Myocyte (in vitro differentiated cells): ENCODE results near the gene ATG16L1. TPM values are rescaled to one million over a fixed set of nuclear protein-coding genes. Genes with fewer than 3 reads are reported as not detected.

Experiments used
- DNase-seq: peaks from one replicate; pipeline ENCODE4 v3.0.0-alpha.2; 2012; ENCODE audit warnings: low read depth
- total RNA-seq: library from RNA; depleted of rRNA; stranded (reverse); fragments of >200 nt; gene quantifications from 2 replicates; pipeline ENCODE4 v1.2.3, GENCODE V29; 2014

ATG16L1 gene
- total RNA-seq, 1 donor from 2014 or later = 43.7 TPM

GRCh38 chr2:233288663-233289062, 37.2 kb downstream of the ATG16L1 start:
- DNase-seq = peak; percentile 79

GRCh38 chr2:233289648-233290047, 38.2 kb downstream of the ATG16L1 start:
- DNase-seq = no peak

DNA sequence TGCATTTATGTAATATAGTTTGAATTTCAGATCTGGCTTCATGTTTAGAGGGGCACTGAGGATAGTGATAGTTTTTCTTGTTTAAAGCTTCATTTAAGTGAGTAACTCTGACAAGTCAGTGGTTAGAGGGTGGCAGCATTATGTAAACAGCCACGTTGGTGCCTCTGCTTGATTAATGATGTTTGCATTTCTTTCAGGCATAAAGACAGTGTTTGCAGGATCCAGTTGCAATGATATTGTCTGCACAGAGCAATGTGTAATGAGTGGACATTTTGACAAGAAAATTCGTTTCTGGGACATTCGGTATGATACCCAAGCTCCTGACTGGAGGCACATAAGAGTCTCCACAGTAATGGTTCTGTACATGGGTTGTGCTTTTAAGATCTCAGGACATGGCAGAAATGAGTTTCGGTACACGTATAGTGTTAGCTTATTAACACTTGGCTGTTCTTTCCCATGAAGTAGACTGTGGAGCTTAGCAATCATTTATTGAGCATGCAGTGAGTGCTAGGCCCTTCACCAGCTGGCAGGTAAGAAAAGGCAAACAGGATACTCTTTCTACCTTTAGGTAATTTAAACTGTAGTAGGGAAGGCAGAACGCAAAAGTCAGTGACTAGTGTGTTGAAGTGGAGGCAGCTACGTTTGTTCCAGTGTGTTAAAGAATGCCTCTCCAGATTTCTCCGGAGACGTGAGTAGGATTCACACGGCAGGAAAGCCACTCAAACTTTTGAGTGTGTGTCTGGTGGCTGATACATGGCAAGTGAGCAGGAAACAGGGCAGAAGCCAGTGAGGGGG, 38.8 kb downstream of the ATG16L1 start:
- DNase-seq = no peak

- no peak for DNase-seq
These were observed 44.4 kb downstream of the ATG16L1 start for GRCh38 chr2:233295891-233296290.

DNA sequence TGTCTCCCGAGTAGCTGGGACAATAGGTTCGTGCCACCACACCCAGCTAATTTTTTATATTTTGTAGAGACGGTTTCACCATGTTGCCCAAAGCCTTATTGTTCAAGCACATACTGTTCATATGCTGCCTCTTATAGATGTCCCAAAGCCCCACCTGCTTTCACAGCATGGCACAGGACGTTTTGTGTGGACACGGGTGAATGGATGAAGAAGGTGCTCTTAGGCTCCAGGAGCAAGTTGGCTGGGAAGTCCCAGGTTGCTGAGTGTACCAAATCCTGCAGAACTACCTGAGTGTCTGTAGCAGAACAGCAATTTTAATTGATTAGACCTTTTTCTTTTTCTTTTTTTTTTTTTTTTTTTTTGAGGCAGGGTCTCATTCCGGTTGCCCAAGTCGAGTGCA, 45.6 kb downstream of the ATG16L1 start:
- DNase-seq = no peak

- DNase-seq = no peak
These were observed 48.9 kb downstream of the ATG16L1 start for GRCh38 chr2:233300401-233300800.

GRCh38 chr2:233301248-233301647, 49.8 kb downstream of the ATG16L1 start:
- no peak for DNase-seq

DNA sequence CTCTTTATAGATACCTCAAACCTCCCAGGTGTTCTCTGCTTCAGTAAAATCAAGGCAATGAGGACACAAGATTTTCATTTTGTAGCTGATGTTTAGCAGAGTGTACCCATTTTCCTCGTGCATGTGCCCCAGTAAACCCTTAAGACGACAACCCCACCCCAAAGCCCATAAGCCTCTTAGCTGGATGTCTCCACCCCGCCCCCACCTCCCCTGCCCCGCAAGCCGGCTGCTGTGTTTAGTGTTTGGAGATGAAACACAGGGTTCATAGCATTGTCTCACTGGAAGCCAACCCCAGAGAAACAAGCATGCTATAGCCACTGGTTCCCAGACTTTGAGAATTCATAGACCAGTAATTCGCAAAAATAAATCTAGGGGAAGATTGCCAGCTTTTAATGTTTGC, 50.3 kb downstream of the ATG16L1 start:
- no peak for DNase-seq

DNA sequence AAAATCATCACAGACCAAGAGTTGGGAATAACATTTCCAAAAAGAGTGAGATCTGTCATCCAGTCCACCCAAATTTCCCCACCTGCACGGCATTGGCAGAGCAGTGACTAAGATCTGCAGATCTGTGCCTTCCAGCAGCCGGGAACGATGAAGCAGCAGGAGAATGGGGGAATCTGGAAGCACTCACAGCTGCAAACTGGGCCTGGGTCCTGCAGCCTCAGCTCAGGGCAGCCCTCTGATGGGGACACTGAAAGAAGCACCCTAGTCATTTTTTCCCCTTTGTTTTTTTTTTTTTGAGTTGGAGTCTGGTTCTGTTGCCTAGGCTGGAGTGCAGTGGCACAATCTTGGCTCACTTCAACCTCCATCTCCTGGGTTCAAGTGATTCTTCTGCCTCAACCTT, 51.8 kb downstream of the ATG16L1 start:
- DNase-seq = no peak

GRCh38 chr2:233307565-233307964, 56.1 kb downstream of the ATG16L1 start, which contains the start of gene SAG:
TSS of gene SAG (plus strand) at chr2:233307816. CDS start at chr2:233309190, 1,374 bp downstream.
- no peak for DNase-seq

GRCh38 chr2:233311241-233311926, 59.9 kb downstream of the ATG16L1 start:
- no peak for DNase-seq

DNA sequence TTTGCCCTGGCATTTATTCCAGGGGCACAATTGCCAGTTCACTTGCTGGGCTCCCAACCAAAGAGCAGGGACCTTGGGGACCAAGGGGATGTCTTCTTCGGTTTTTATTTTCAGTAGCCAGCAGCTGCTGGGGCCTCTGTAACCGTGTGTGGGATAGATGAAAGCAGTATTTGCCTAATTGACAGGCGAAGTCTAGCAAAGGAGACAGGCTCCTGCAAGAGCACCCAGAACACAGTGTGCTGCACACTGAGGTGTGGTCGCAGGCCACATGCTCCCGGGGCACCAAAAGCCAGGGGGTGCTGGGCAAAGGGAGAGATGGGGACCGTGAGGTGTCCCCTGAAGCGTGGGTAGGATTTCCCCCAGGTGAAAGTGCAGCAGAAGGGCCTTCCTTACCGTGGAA, 61.4 kb downstream of the ATG16L1 start:
- DNase-seq = no peak

DNA sequence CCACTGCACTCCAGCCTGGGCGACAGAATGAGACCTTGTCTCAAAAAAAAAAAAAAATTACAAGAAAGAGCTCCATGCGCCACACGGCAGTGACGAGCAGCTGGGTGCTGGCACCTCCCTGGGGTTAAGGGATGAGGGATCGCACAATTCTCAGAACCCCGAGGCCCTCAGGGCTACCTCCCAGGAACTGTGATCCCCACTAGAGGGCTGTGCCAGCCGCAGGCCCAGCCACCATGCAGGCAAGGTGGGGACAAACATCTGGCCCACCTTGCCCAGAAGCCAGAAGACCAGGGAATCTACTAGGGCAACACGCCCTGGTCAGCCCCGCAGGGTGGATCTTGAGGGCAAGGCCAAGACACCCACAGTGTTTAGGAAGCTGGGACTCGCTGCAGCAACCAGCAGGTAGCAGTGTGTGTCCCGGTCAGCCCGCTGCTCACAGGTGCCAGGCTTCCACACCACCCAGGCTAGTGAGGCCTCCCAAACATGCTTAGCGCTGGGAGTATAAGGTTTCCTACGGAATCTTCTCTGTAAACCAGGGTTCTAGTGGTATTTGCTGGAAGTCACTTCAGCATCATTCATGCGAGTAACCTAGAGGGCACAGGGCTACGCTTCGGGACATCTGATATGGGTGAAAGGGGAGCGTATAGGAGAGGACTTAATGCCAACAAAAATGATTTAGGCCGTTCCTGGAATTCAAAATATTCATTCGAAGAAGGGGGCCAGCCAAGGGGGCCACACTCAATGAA, 62.9 kb downstream of the ATG16L1 start:
- DNase-seq = no peak

DNA sequence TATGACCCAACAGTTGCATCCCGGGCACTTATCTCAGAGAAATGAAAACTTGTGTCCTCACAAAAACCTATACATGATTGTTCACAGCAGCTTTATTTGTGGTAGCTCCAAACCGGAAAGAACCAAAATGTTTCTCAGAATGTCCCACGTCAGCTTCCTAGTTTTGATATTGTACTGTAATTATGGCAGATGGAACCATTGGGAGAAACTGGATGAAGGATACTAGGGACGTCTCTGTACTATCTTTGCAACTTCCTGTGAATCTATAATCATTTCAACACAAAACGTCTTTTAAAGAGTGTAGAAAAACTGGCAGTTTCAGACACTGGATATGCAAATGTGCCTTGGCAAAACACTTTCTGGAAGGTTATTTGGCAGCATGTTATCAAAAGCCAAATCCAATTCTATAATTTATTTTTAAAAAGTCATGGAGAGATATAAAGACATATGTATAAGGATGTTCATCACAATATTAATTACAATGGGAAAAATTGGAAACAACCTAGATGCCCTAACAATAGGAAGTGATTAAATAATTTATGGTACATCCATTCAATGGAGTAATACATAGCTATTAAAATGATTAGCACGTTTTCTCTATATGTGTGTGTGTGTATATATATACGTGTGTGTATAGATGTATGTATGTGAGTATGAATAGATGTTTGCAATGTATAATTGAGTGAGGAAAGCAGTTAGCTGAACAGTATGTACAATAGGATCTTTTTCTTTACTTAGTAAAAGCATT, 65.9 kb downstream of the ATG16L1 start:
- DNase-seq = no peak

DNA sequence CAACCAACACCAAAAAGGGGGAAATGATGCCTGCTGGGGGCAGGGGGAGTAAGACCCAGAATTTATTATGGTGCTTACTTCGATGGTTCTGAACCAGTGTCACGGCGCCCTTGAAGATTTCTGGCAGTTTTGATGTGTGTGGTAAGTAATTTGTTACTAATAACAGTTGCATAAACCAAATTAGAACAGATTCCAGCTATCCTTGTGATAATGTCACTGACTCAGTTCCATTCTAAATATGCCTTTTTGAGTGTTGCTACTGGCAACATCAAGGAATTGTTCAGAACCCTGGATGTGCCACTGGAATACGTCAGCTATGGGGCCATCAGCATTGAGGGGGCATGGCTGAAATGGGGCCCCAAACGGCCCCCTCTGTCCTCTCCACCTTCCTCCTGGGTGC, 67.8 kb downstream of the ATG16L1 start:
- DNase-seq = no peak

DNA sequence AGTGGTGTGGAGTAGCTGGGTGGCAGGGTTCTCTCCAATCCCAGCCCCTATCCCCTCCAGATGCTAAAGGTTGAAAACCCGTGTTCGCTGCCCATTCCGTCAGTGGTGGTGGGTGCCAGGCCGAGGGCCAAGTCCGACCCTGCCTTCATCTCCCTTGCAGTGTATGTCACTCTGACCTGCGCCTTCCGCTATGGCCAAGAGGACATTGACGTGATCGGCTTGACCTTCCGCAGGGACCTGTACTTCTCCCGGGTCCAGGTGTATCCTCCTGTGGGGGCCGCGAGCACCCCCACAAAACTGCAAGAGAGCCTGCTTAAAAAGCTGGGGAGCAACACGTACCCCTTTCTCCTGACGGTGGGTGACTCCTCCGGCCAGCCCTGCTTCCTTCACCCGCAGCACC, 69.0 kb downstream of the ATG16L1 start:
- no peak for DNase-seq

GRCh38 chr2:233321166-233321565, 69.7 kb downstream of the ATG16L1 start:
- no peak for DNase-seq

GRCh38 chr2:233323851-233324250, 72.4 kb downstream of the ATG16L1 start:
- DNase-seq = no peak

DNA sequence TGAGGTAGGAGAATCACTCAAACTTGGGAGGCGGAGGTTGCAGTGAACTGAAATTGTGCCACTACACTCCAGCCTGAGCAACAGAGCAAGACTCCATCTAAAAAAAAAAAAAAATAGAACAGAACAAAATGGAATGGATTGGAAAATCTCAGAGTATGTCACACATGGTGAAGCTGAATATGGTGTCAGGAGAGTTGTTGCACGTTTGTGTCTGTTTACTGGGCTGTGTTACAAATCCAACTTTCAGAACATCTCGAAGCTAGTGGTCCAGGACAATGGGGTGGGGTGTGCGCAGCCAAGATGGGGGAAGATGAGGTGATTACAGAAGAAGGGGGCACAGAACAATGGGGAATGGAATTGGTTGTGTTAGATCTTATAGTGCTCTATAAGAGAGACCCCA, 73.8 kb downstream of the ATG16L1 start:
- DNase-seq = no peak

DNA sequence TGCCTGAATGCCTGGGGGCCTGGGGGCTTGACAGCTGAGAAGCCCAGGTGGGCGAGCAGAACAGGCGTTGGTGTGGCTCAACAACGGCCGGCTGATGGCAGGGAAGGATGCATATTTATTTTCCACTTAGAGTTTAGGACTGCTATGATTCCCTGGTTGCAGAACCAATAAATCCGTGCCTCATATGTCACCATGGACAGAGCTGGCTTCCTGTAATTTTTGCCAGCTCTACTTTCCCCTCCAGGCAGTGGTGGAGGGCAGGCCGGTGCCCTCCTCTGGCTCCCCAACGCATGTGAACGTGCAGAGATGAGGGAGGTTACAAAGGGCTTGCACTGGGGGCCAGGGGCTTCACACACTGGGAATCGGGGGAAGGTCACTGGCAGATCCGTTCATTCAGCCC, 74.3 kb downstream of the ATG16L1 start:
- no peak for DNase-seq

- DNase-seq = no peak
These were observed 75.0 kb downstream of the ATG16L1 start for GRCh38 chr2:233326500-233326899.
